OCI-LY7 (cell line): ENCODE data around the gene MTHFD1.

Experiments
- CTCF ChIP-seq: fragments of 200-600 bp; sonication (generic); conservative IDR thresholded peaks from 2 replicates; pipeline ENCODE4 v1.5.1; 2014; ENCODE audit warnings: mild to moderate bottlenecking, antibody characterized with exemption, low read length, moderate library complexity, mixed read lengths
- EZH2phosphoT487 ChIP-seq: fragments of 200-600 bp; sonication (generic); IDR thresholded peaks from 2 replicates; pipeline ENCODE4 v1.6.1; 2018; ENCODE audit warnings: low read depth, borderline replicate concordance, mild to moderate bottlenecking, mixed run types, antibody characterized with exemption, low read length, moderate library complexity, mixed read lengths

GRCh38 chr14:64401949-64402348, 13.8 kb downstream of the MTHFD1 start:
- TF ChIP-seq CTCF (no peak), EZH2phosphoT487 (no peak)
